Measurements from ENCODE around the gene COL16A1. TPM values are rescaled to one million over a fixed set of nuclear protein-coding genes. Genes with fewer than 3 reads are reported as not detected.

The COL16A1 gene
- total and polyA plus RNA-seq, 2 experiments from 2014 or later = 90.2 to 127 TPM

DNA sequence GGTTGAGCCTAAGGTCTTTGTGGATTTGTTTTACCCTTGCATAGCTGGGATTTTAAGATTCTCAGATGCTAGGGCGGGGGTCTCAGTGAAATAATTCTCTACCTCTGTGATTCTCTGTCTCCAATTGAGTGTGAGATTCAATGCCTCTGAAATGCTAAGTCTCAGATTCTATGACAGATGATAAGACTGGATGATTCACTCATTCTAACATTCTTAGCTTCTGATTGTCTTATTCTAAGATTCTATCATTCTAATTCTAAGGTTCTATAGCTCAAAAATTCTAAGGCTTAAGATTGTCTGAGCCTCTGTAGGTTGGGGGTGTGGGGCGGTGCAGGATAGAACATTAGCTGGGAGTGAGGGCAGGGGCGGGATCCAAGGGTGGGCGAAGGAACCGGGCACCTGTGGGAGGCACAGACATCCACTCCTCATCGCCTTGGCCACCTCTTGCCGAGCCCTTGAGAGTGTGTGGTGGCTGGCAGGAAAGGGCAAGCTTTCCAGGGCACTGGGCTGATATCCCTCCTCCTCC is 30.8 kb upstream of the COL16A1 start:
- Histone ChIP-seq H3K27ac (no peak overlapping the region), H3K9me3 (ENCODE audit: low read depth) (no peaks in the 10 kb centered on the region), H3K36me3 (replicated peaks; ENCODE audit: insufficient read depth, low read depth) (no peaks in the 10 kb centered on the region), H3K4me2 (no peak overlapping the region), H3K27me3 (no peaks in the 10 kb centered on the region), H3K4me3 (no peak overlapping the region), H2AFZ (no peak overlapping the region), H3K79me2 (no peaks in the 10 kb centered on the region), H3K9me2 (replicated peaks; ENCODE audit: insufficient read depth) (no peaks in the 10 kb centered on the region), H4K20me1 (ENCODE audit: insufficient read depth, poor library complexity, severe bottlenecking) (no peaks in the 10 kb centered on the region), H3K4me1 (ENCODE audit: insufficient read depth) (no peaks in the 10 kb centered on the region)
- 84% methylated on average over 2 of the region's 7 CpGs for WGBS (ENCODE audit: low lambda C conversion rate, missing lambda C conversion rate)
- TF ChIP-seq, protein P1, sequence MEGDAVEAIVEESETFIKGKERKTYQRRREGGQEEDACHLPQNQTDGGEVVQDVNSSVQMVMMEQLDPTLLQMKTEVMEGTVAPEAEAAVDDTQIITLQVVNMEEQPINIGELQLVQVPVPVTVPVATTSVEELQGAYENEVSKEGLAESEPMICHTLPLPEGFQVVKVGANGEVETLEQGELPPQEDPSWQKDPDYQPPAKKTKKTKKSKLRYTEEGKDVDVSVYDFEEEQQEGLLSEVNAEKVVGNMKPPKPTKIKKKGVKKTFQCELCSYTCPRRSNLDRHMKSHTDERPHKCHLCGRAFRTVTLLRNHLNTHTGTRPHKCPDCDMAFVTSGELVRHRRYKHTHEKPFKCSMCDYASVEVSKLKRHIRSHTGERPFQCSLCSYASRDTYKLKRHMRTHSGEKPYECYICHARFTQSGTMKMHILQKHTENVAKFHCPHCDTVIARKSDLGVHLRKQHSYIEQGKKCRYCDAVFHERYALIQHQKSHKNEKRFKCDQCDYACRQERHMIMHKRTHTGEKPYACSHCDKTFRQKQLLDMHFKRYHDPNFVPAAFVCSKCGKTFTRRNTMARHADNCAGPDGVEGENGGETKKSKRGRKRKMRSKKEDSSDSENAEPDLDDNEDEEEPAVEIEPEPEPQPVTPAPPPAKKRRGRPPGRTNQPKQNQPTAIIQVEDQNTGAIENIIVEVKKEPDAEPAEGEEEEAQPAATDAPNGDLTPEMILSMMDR (IDR thresholded peaks at IDR 0.05; ENCODE audit: poor library complexity) = no peak
- TF ChIP-seq EZH2phosphoT487 (IDR thresholded peaks at IDR 0.05; ENCODE audit: low read depth, severe bottlenecking, unreplicated experiment) (no peak), EZH2 (IDR thresholded peaks at IDR 0.05; ENCODE audit: borderline replicate concordance) (no peak)
- DNase-seq (ENCODE audit: low spot score) = no peak

GRCh38 chr1:31733389-31734219 is 29.8 kb upstream of the COL16A1 start:
- no peaks in the 10 kb centered on the region for H3K79me2 ChIP-seq
- H3K36me3 ChIP-seq (replicated peaks; ENCODE audit: insufficient read depth, low read depth) = no peaks in the 10 kb centered on the region
- 89% methylated on average over 18 of the region's 19 CpGs for WGBS (ENCODE audit: low lambda C conversion rate, missing lambda C conversion rate)
- H3K9me2 ChIP-seq (replicated peaks; ENCODE audit: insufficient read depth) = no peaks in the 10 kb centered on the region
- H3K9me3 ChIP-seq (ENCODE audit: low read depth) = no peaks in the 10 kb centered on the region
- H3K4me1 ChIP-seq (ENCODE audit: insufficient read depth) = no peaks in the 10 kb centered on the region
- no peak overlapping the region for H3K27ac ChIP-seq
- H3K4me3 ChIP-seq = no peak overlapping the region
- no peaks in the 10 kb centered on the region for H4K20me1 ChIP-seq (ENCODE audit: insufficient read depth, poor library complexity, severe bottlenecking)
- no peak for DNase-seq (ENCODE audit: low spot score)
- H3K27me3 ChIP-seq = no peaks in the 10 kb centered on the region
- H3K4me2 ChIP-seq = no peak overlapping the region
- TF ChIP-seq EZH2 (IDR thresholded peaks at IDR 0.05; ENCODE audit: borderline replicate concordance) (no peak), EZH2phosphoT487 (IDR thresholded peaks at IDR 0.05; ENCODE audit: low read depth, severe bottlenecking, unreplicated experiment) (no peak)
- TF ChIP-seq, protein P1 (IDR thresholded peaks at IDR 0.05; ENCODE audit: poor library complexity) = no peak
- no peak overlapping the region for H2AFZ ChIP-seq

DNA sequence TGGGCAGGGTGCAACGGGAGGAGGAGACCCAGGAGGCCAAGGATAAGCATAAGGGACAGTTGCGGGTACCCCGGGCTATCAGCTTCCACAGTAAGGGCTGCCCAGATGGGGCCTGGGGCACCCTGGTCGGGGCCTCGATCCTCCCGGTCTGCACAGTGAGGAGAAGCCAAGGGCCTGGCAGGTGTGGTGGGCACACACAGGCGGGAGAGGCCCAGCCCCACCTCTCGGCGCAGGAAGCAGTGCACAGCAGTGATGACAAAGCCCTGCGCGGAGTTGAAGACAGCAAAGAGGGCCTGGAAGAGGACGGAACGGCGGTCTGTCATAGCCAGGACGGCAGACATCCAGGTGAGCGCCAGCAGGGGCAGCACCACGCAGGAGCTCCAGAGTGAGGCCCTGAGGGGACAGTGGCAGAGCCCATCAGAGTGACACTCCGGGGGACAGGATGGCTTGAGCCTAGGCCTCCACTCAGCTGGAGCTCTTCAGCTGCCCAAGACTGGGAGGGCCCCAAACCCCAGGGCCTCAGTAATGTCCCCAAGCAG is 29.0 kb upstream of the COL16A1 start:
- WGBS (ENCODE audit: low lambda C conversion rate, missing lambda C conversion rate) = 88% methylated on average over 18 of the region's 18 CpGs
- Histone ChIP-seq H3K4me3 (no peak overlapping the region), H3K4me1 (ENCODE audit: insufficient read depth) (no peaks in the 10 kb centered on the region), H4K20me1 (ENCODE audit: insufficient read depth, poor library complexity, severe bottlenecking) (no peaks in the 10 kb centered on the region), H3K79me2 (no peaks in the 10 kb centered on the region), H2AFZ (no peak overlapping the region), H3K9me2 (replicated peaks; ENCODE audit: insufficient read depth) (no peaks in the 10 kb centered on the region), H3K36me3 (replicated peaks; ENCODE audit: insufficient read depth, low read depth) (no peaks in the 10 kb centered on the region), H3K27me3 (no peaks in the 10 kb centered on the region), H3K27ac (no peak overlapping the region), H3K4me2 (no peak overlapping the region), H3K9me3 (ENCODE audit: low read depth) (no peaks in the 10 kb centered on the region)
- no peak for DNase-seq (ENCODE audit: low spot score)
- TF ChIP-seq EZH2phosphoT487 (IDR thresholded peaks at IDR 0.05; ENCODE audit: low read depth, severe bottlenecking, unreplicated experiment) (no peak), EZH2 (IDR thresholded peaks at IDR 0.05; ENCODE audit: borderline replicate concordance) (no peak)
- TF ChIP-seq, protein P1 (IDR thresholded peaks at IDR 0.05; ENCODE audit: poor library complexity) = no peak

All from hepatocyte (in vitro differentiated cells).